OCI-LY3 (cell line): ENCODE data around the gene PTPN20.
"Not testable (repeated sequence)": the region's sequence is repeated elsewhere in the genome, so short reads cannot be mapped to it uniquely, and the experiment has no call there.

Experiments used
- CTCF ChIP-seq: fragments of 200-600, 300-600 bp; sonication (generic); IDR thresholded peaks from 2 replicates; pipeline ENCODE4 v1.5.1; 2014; ENCODE audit warnings: antibody characterized with exemption, low read length, low read depth
- EZH2phosphoT487 ChIP-seq: fragments of 200-600 bp; shearing (Covaris generic); IDR thresholded peaks from 2 replicates; pipeline ENCODE4 v1.6.1; 2018; ENCODE audit warnings: antibody characterized with exemption, mixed run types, low read depth

- not testable (repeated sequence) for TF ChIP-seq CTCF, EZH2phosphoT487
Observed at GRCh38 chr10:46901247-46901646, 10.0 kb upstream of the PTPN20 start.
